NCI-H2196 (cell line): ENCODE measurements around the gene SLC6A11.

Experiments used
- DNase-seq: peaks from one replicate; lab custom pipeline; 2025; ENCODE audit not compliant: unreplicated experiment; lab: John Stamatoyannopoulos, UW

Gene SLC6A11

GRCh38 chr3:10837849-10838248 lies 21.8 kb downstream of the SLC6A11 start:
- DNase-seq: no peak

GRCh38 chr3:10839167-10839566 lies 23.1 kb downstream of the SLC6A11 start:
- no peak for DNase-seq

GRCh38 chr3:10841100-10841499 lies 25.1 kb downstream of the SLC6A11 start:
- no peak for DNase-seq

- DNase-seq: no peak
These were observed 27.4 kb downstream of the SLC6A11 start for GRCh38 chr3:10843378-10843777.

GRCh38 chr3:10845001-10845761 lies 29.2 kb downstream of the SLC6A11 start:
- no peak for DNase-seq

- no peak for DNase-seq
These were observed 30.0 kb downstream of the SLC6A11 start for GRCh38 chr3:10845839-10846656.

GRCh38 chr3:10846657-10846975 lies 30.6 kb downstream of the SLC6A11 start:
- no peak for DNase-seq

GRCh38 chr3:10848261-10848660 lies 32.2 kb downstream of the SLC6A11 start:
- DNase-seq: no peak

- no peak for DNase-seq
These were observed 36.2 kb downstream of the SLC6A11 start for GRCh38 chr3:10852066-10852808.

GRCh38 chr3:10855083-10855870 lies 39.2 kb downstream of the SLC6A11 start:
- DNase-seq: no peak

GRCh38 chr3:10855871-10856662 lies 40.0 kb downstream of the SLC6A11 start:
- no peak for DNase-seq

GRCh38 chr3:10857235-10857634 lies 41.2 kb downstream of the SLC6A11 start:
- DNase-seq: no peak

GRCh38 chr3:10858091-10858490 lies 42.1 kb downstream of the SLC6A11 start:
- DNase-seq: no peak

GRCh38 chr3:10867384-10867783 lies 51.4 kb downstream of the SLC6A11 start:
- no peak for DNase-seq

- no peak for DNase-seq
These were observed 53.4 kb downstream of the SLC6A11 start for GRCh38 chr3:10869460-10869859.

- no peak for DNase-seq
These were observed 54.3 kb downstream of the SLC6A11 start for GRCh38 chr3:10870296-10870695.

- no peak for DNase-seq
These were observed 57.4 kb downstream of the SLC6A11 start for GRCh38 chr3:10873415-10873814.

- DNase-seq: no peak
These were observed 59.9 kb downstream of the SLC6A11 start for GRCh38 chr3:10875914-10876313.

GRCh38 chr3:10876661-10877060 lies 60.6 kb downstream of the SLC6A11 start:
- no peak for DNase-seq

GRCh38 chr3:10882851-10883250 lies 66.8 kb downstream of the SLC6A11 start:
- no peak for DNase-seq
